Parathyroid adenoma (tissue), 2 donors: ENCODE measurements around the gene TMEM184A.

Source experiments
- H2AFZ ChIP-seq: fragments of 300-600 bp; sonication (generic); one replicate; pipeline ENCODE4 v1.7.0; 2017; ENCODE audit warnings: antibody characterized with exemption, mild to moderate bottlenecking
- H3K27ac ChIP-seq: fragments of 300-600 bp; sonication (generic); one replicate; pipeline ENCODE4 v1.7.0; 2017
- H3K27me3 ChIP-seq: fragments of 300-600 bp; sonication (generic); one replicate; pipeline ENCODE4 v1.7.0; 2017; ENCODE audit warnings: low read length; ENCODE audit not compliant: control insufficient read depth, insufficient read depth
- H3K36me3 ChIP-seq: fragments of 300-600 bp; sonication (generic); one replicate; pipeline ENCODE4 v1.7.0; 2017; ENCODE audit warnings: low read length; ENCODE audit not compliant: control insufficient read depth, insufficient read depth
- H3K4me1 ChIP-seq: fragments of 300-600 bp; sonication (generic); one replicate; pipeline ENCODE4 v1.7.0; 2017; ENCODE audit warnings: control low read depth
- H3K4me2 ChIP-seq: fragments of 300-600 bp; sonication (generic); one replicate; pipeline ENCODE4 v1.7.0; 2017; ENCODE audit warnings: low read length
- H3K4me3 ChIP-seq: fragments of 300-600 bp; sonication (generic); one replicate; pipeline ENCODE4 v1.7.0; 2017; ENCODE audit warnings: low read depth, low read length
- H3K79me2 ChIP-seq: fragments of 300-600 bp; sonication (generic); one replicate; pipeline ENCODE4 v1.7.0; 2017; ENCODE audit warnings: control low read depth
- H3K9ac ChIP-seq: fragments of 300-600 bp; sonication (generic); one replicate; pipeline ENCODE4 v1.7.0; 2017; ENCODE audit warnings: mild to moderate bottlenecking
- H3K9me3 ChIP-seq: fragments of 300-600 bp; sonication (generic); one replicate; pipeline ENCODE4 v1.7.0; 2017; ENCODE audit warnings: low read length; ENCODE audit not compliant: control insufficient read depth
- CTCF ChIP-seq: fragments of 300-600 bp; sonication (generic); IDR thresholded peaks from one replicate; pipeline ENCODE4 v1.7.0; 2017; ENCODE audit warnings: antibody characterized with exemption, mild to moderate bottlenecking
- donor health status: primary hyperparathyroidism.

The TMEM184A gene

GRCh38 chr7:1547777-1548437 is 8.1 kb downstream of the TMEM184A start:
- no peaks in the 10 kb centered on the region for H3K9me3 ChIP-seq
- no peak overlapping the region for H3K9ac ChIP-seq
- no peaks in the 10 kb centered on the region for H3K79me2 ChIP-seq
- H3K4me2 ChIP-seq = no peak overlapping the region
- TF ChIP-seq CTCF = no peak
- H3K4me3 ChIP-seq = no peak overlapping the region
- no peaks in the 10 kb centered on the region for H3K36me3 ChIP-seq
- no peaks in the 10 kb centered on the region for H3K4me1 ChIP-seq
- no peak overlapping the region for H2AFZ ChIP-seq
- no peaks in the 10 kb centered on the region for H3K27me3 ChIP-seq
- H3K27ac ChIP-seq = no peak overlapping the region

- Histone ChIP-seq H3K9ac (no peak overlapping the region), H3K27ac (no peak overlapping the region), H2AFZ (no peak overlapping the region), H3K27me3 (no peaks in the 10 kb centered on the region), H3K79me2 (no peaks in the 10 kb centered on the region), H3K4me2 (no peak overlapping the region), H3K4me1 (no peaks in the 10 kb centered on the region), H3K9me3 (no peaks in the 10 kb centered on the region), H3K4me3 (no peak overlapping the region), H3K36me3 (no peaks in the 10 kb centered on the region)
- no peak for TF ChIP-seq CTCF
These were observed 8.9 kb downstream of the TMEM184A start for GRCh38 chr7:1546909-1547776.

DNA sequence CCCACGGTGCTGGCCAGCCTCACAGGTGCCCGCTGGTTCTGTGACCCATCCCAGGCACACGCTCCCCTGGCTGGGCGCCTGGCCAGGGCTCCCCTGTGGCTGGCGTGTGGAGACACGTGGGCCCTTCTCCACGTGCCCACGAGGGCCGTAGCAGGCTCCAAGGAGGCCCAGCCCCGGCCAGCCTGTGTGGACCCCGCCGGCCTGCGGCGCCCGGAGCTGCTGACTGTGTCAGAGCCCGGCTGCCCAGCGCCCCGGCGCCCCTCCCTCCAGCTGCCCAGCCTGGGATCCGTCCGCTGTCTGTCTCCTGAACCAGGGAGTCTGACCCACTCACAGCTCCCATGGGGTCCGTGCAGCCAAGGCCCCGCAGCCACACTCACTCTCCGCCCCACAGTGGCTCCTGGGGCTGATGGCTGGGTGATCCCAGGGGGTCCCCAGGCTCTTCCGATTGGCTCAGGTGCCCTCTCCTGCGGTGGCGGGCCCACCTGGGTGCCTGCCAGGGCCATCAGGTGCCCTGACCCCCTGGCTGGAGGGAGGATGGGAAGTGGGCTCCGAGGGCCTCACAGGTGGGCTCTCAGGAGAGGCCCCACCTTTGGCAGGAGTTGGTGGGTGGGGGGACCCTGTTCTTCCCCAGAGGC is 9.6 kb downstream of the TMEM184A start:
- TF ChIP-seq CTCF = no peak
- H3K27ac ChIP-seq = no peak overlapping the region
- H2AFZ ChIP-seq = no peak overlapping the region
- H3K9me3 ChIP-seq = no peaks in the 10 kb centered on the region
- no peaks in the 10 kb centered on the region for H3K4me1 ChIP-seq
- no peak overlapping the region for H3K9ac ChIP-seq
- H3K4me3 ChIP-seq = no peak overlapping the region
- no peak overlapping the region for H3K4me2 ChIP-seq
- no peaks in the 10 kb centered on the region for H3K27me3 ChIP-seq
- no peaks in the 10 kb centered on the region for H3K36me3 ChIP-seq
- H3K79me2 ChIP-seq = no peaks in the 10 kb centered on the region

GRCh38 chr7:1545417-1546246 is 10.4 kb downstream of the TMEM184A start:
- Histone ChIP-seq H2AFZ (no peak overlapping the region), H3K9me3 (no peaks in the 10 kb centered on the region), H3K4me1 (no peaks in the 10 kb centered on the region), H3K27me3 (no peaks in the 10 kb centered on the region), H3K27ac (no peak overlapping the region), H3K36me3 (no peaks in the 10 kb centered on the region), H3K4me2 (no peak overlapping the region), H3K9ac (no peak overlapping the region), H3K4me3 (no peak overlapping the region), H3K79me2 (no peaks in the 10 kb centered on the region)
- no peak for TF ChIP-seq CTCF
